H9 (cell line): Measurements from ENCODE around the gene LAGE3. TPM values are rescaled to one million over a fixed set of nuclear protein-coding genes. Genes with fewer than 3 reads are reported as not detected.

Source experiments
- DNase-seq: peaks from one replicate; pipeline ENCODE4 v3.0.0-alpha.2; 2017
- H2AFZ ChIP-seq: one replicate; pipeline ENCODE4 v1.6.1; 2013; ENCODE audit warnings: mild to moderate bottlenecking, low read length, control low read depth, moderate library complexity
- H2AK5ac ChIP-seq: 2 replicates; pipeline ENCODE4 v1.6.1; 2013; ENCODE audit warnings: low read length, control low read depth, mixed read lengths; ENCODE audit not compliant: insufficient read length
- H2BK120ac ChIP-seq: one replicate; pipeline ENCODE4 v1.6.1; 2013; ENCODE audit warnings: low read depth, mild to moderate bottlenecking, low read length, control low read depth, inconsistent platforms; ENCODE audit not compliant: poor library complexity, severe bottlenecking
- H2BK12ac ChIP-seq: 2 replicates; pipeline ENCODE4 v1.6.1; 2013; ENCODE audit warnings: low read length, control low read depth, mixed read lengths, low read depth; ENCODE audit not compliant: insufficient read length
- H2BK15ac ChIP-seq: 2 replicates; pipeline ENCODE4 v1.6.1; 2013; ENCODE audit warnings: low read depth, low read length, control low read depth
- H2BK20ac ChIP-seq: one replicate; pipeline ENCODE4 v1.6.1; 2013; ENCODE audit warnings: low read depth, mild to moderate bottlenecking, low read length, control low read depth, inconsistent platforms; ENCODE audit not compliant: poor library complexity, severe bottlenecking
- H2BK5ac ChIP-seq: 2 replicates; pipeline ENCODE4 v1.6.1; 2013; ENCODE audit warnings: low read length, control low read depth, mixed read lengths; ENCODE audit not compliant: insufficient read length
- H3K14ac ChIP-seq: 2 replicates; pipeline ENCODE4 v1.6.1; 2013; ENCODE audit warnings: low read length, control low read depth; ENCODE audit not compliant: insufficient read depth
- H3K18ac ChIP-seq: 2 replicates; pipeline ENCODE4 v1.6.1; 2013; ENCODE audit warnings: low read depth, mild to moderate bottlenecking, mixed read lengths, low read length, control low read depth; ENCODE audit not compliant: insufficient read length
- H3K23ac ChIP-seq: 2 replicates; pipeline ENCODE4 v1.6.1; 2013; ENCODE audit warnings: low read length, control low read depth, mixed read lengths, low read depth; ENCODE audit not compliant: insufficient read length
- H3K23me2 ChIP-seq: 2 replicates; pipeline ENCODE4 v1.6.1; 2013; ENCODE audit warnings: low read depth, mild to moderate bottlenecking, mixed read lengths, low read length, control low read depth; ENCODE audit not compliant: insufficient read length, poor library complexity, severe bottlenecking
- H3K27ac ChIP-seq: 2 replicates; pipeline ENCODE4 v1.5.1; 2013; ENCODE audit warnings: low read length, control low read depth, mixed read lengths, low read depth; ENCODE audit not compliant: insufficient read length
- H3K27me3 ChIP-seq: 2 replicates; pipeline ENCODE4 v1.6.1; 2013; ENCODE audit warnings: low read length, control low read depth, inconsistent platforms; ENCODE audit not compliant: insufficient read depth
- H3K4ac ChIP-seq: 2 replicates; pipeline ENCODE4 v1.6.1; 2013; ENCODE audit warnings: low read depth, mild to moderate bottlenecking, control low read depth, inconsistent platforms, low read length, moderate library complexity
- H3K4me1 ChIP-seq: 2 replicates; pipeline ENCODE4 v1.6.1; 2013; ENCODE audit warnings: low read length, control low read depth, inconsistent platforms; ENCODE audit not compliant: insufficient read depth
- H3K4me2 ChIP-seq: 2 replicates; pipeline ENCODE4 v1.6.1; 2013; ENCODE audit warnings: low read length, control low read depth, mixed read lengths; ENCODE audit not compliant: insufficient read length, insufficient read depth
- H3K56ac ChIP-seq: 2 replicates; pipeline ENCODE4 v1.6.1; 2013; ENCODE audit warnings: low read depth, mild to moderate bottlenecking, mixed read lengths, low read length, control low read depth; ENCODE audit not compliant: insufficient read length
- H3K79me1 ChIP-seq: 2 replicates; pipeline ENCODE4 v1.6.1; 2013; ENCODE audit warnings: low read depth, mild to moderate bottlenecking, moderate library complexity, low read length, control low read depth, inconsistent platforms; ENCODE audit not compliant: insufficient read depth, poor library complexity, severe bottlenecking
- H3K79me2 ChIP-seq: 2 replicates; pipeline ENCODE4 v1.6.1; 2013; ENCODE audit warnings: low read length, control low read depth, inconsistent platforms; ENCODE audit not compliant: insufficient read depth
- H3K9ac ChIP-seq: 2 replicates; pipeline ENCODE4 v1.6.1; 2013; ENCODE audit warnings: low read length, control low read depth, mixed read lengths; ENCODE audit not compliant: insufficient read length; ENCODE audit errors: extremely low read depth
- H3K9me3 ChIP-seq: one replicate; pipeline ENCODE4 v1.6.1; 2013; ENCODE audit warnings: low read depth, low read length, inconsistent platforms; ENCODE audit not compliant: control insufficient read depth
- H3T11ph ChIP-seq: one replicate; pipeline ENCODE4 v1.6.1; 2013; ENCODE audit warnings: mild to moderate bottlenecking, low read length, control low read depth, inconsistent platforms
- H4K20me1 ChIP-seq: one replicate; pipeline ENCODE4 v1.6.1; 2013; ENCODE audit not compliant: control insufficient read depth, insufficient read length, insufficient read depth
- H4K5ac ChIP-seq: 2 replicates; pipeline ENCODE4 v1.6.1; 2013; ENCODE audit warnings: low read depth, mild to moderate bottlenecking, mixed read lengths, low read length, control low read depth; ENCODE audit not compliant: insufficient read length
- H4K8ac ChIP-seq: replicated peaks from 2 replicates; pipeline ENCODE4 v1.6.1; 2013; ENCODE audit warnings: low read length, control low read depth, mixed read lengths, low read depth; ENCODE audit not compliant: insufficient read length
- H4K91ac ChIP-seq: 2 replicates; pipeline ENCODE4 v1.6.1; 2013; ENCODE audit warnings: low read depth, mild to moderate bottlenecking, moderate library complexity, mixed read lengths, low read length, control low read depth; ENCODE audit not compliant: insufficient read length
- H3K27ac Mint-ChIP-seq, 3 experiments: 2 replicates in 2 of 3; 3 replicates in 1 of 3; pipeline ENCODE4 v1.8.0; 2020 to 2021; ENCODE audit warnings: mixed read lengths in 3 of 3, mild to moderate bottlenecking in 1 of 3, moderate library complexity in 1 of 3
- H3K27me3 Mint-ChIP-seq: 2 replicates; pipeline ENCODE4 v1.8.0; 2021; ENCODE audit warnings: low read depth, mild to moderate bottlenecking, moderate library complexity, mixed read lengths
- H3K36me3 Mint-ChIP-seq, 3 experiments: 2 replicates in 2 of 3; 3 replicates in 1 of 3; pipeline ENCODE4 v1.8.0; 2020 to 2021; ENCODE audit warnings: low read depth in 3 of 3, mixed read lengths in 3 of 3; ENCODE audit not compliant: insufficient read depth in 1 of 3
- H3K4me1 Mint-ChIP-seq, 2 experiments: 2 replicates each; pipeline ENCODE4 v1.8.0; 2020; ENCODE audit warnings: mixed read lengths in 2 of 2
- H3K4me3 Mint-ChIP-seq, 2 experiments: 2 replicates in 1 of 2; 3 replicates in 1 of 2; pipeline ENCODE4 v1.8.0; 2020 to 2021; ENCODE audit warnings: mild to moderate bottlenecking in 2 of 2, mixed read lengths in 2 of 2, moderate library complexity in 1 of 2
- H3K9me3 Mint-ChIP-seq, 2 experiments: 2 replicates in 1 of 2; 3 replicates in 1 of 2; pipeline ENCODE4 v1.8.0; 2020; ENCODE audit warnings: mild to moderate bottlenecking in 2 of 2, mixed read lengths in 2 of 2, moderate library complexity in 1 of 2
- WGBS: extraction: QIAGEN DNeasy Blood & Tissue Kit; methylation state at CpG from one replicate; pipeline ENCODE4 v1.1.7; 2013; ENCODE audit warnings: missing lambda C conversion rate, low lambda C conversion rate, mixed read lengths; ENCODE audit not compliant: insufficient read length; ENCODE audit errors: extremely low coverage; 5-methylcytosine and 5-hydroxymethylcytosine counted together
- total RNA-seq: library from RNA; stranded (reverse); gene quantifications from 2 replicates; pipeline ENCODE4 v1.2.1, GENCODE V29; 2021
- TF ChIP-seq, protein P1 (sequence below): fragments of 200-600 bp; sonication (generic); conservative IDR thresholded peaks from 3 replicates; pipeline ENCODE4 v1.8.0; 2021; ENCODE audit warnings: antibody characterized with exemption, mild to moderate bottlenecking

The LAGE3 gene
- total RNA-seq, 1 experiment from 2014 or later = 32.5 TPM

DNA sequence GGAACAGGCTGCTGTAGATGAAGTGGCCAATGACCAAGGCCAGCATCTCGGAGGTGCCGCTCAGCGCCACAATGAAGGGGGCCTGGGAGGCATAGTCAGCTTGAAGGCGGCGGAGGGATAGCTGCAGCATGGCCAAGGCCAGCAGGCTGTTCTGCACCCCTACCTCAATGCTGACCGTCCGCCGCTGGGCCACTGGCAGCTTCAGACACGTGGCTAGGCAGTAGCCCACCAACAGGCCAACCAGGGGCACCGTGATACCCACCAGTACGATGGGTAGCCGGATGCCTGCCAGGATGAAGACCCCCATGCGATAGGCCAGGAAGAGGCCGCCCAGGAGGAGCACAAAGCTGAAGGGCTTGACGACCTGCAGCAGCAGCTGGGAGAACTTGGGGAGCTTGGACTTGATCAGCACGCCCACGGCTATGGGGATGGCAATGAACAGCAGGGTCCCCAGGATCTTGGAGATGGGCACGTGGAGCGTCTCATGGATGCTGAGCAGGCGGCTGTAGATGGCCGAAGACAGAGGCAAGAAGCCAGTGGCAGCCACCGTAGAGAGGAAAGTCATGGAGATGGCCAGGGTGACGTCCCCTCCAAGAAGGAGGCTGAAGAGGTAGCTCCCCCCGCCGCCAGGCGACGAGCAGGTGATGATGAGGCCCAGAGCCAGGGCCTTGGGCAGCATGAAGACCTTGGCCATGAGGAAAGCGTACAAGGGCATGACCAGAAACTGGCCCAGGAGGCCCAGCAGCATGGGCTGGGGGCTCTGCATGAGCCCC is 8.6 kb upstream of the LAGE3 start:
- H3K14ac ChIP-seq = no peak overlapping the region
- no peak overlapping the region for H4K8ac ChIP-seq
- H2BK12ac ChIP-seq = no peak overlapping the region
- no peak overlapping the region for H2BK120ac ChIP-seq
- H3K4ac ChIP-seq = no peak overlapping the region
- peaks cover under 1% of the 10 kb centered on the region for H3K27me3 Mint-ChIP-seq
- peaks cover 3 to 22% (median 22%) of the 10 kb centered on the region in 3 experiments; a peak in 6 of 7 replicates for H3K36me3 Mint-ChIP-seq
- no peak overlapping the region for H4K5ac ChIP-seq
- H3K9me3 Mint-ChIP-seq = peaks cover 65 to 72% of the 10 kb centered on the region in 2 experiments
- DNase-seq = no peak
- peak overlapping the region in 1 of 2 experiments; percentile 59; a peak in 3 of 5 replicates for H3K4me3 Mint-ChIP-seq
- H3K27ac ChIP-seq = no peak overlapping the region
- no peak overlapping the region for H3K23ac ChIP-seq
- no peak overlapping the region for H2BK15ac ChIP-seq
- no peak overlapping the region for H3K4me2 ChIP-seq
- peaks cover 3 to 12% of the 10 kb centered on the region in 2 experiments; a peak in 3 of 4 replicates for H3K4me1 Mint-ChIP-seq
- no peak overlapping the region for H3K27ac Mint-ChIP-seq
- TF ChIP-seq, protein P1, sequence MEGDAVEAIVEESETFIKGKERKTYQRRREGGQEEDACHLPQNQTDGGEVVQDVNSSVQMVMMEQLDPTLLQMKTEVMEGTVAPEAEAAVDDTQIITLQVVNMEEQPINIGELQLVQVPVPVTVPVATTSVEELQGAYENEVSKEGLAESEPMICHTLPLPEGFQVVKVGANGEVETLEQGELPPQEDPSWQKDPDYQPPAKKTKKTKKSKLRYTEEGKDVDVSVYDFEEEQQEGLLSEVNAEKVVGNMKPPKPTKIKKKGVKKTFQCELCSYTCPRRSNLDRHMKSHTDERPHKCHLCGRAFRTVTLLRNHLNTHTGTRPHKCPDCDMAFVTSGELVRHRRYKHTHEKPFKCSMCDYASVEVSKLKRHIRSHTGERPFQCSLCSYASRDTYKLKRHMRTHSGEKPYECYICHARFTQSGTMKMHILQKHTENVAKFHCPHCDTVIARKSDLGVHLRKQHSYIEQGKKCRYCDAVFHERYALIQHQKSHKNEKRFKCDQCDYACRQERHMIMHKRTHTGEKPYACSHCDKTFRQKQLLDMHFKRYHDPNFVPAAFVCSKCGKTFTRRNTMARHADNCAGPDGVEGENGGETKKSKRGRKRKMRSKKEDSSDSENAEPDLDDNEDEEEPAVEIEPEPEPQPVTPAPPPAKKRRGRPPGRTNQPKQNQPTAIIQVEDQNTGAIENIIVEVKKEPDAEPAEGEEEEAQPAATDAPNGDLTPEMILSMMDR = no peak
- peaks cover 46% of the 10 kb centered on the region for H3K9me3 ChIP-seq
- H4K91ac ChIP-seq = no peak overlapping the region
- no peak overlapping the region for H3T11ph ChIP-seq
- WGBS = no CpG with 5 or more reads among the region's 28 CpGs
- H2AFZ ChIP-seq = no peak overlapping the region
- H3K27me3 ChIP-seq = no peaks in the 10 kb centered on the region
- H2AK5ac ChIP-seq = no peak overlapping the region
- H3K4me1 ChIP-seq = no peaks in the 10 kb centered on the region; the same call in 1 of the 2 replicates
- H3K9ac ChIP-seq = no peak overlapping the region
- H3K23me2 ChIP-seq = no peaks in the 10 kb centered on the region
- H3K56ac ChIP-seq = no peak overlapping the region
- no peaks in the 10 kb centered on the region for H4K20me1 ChIP-seq
- H3K79me1 ChIP-seq = no peaks in the 10 kb centered on the region
- no peak overlapping the region for H3K18ac ChIP-seq
- H3K79me2 ChIP-seq = no peaks in the 10 kb centered on the region
- H2BK5ac ChIP-seq = no peak overlapping the region
- H2BK20ac ChIP-seq = no peak overlapping the region
